HG03025 (cell line): Measurements from ENCODE around the gene ACSL6.

Experiments used
- ATAC-seq: cut with Tn5 transposase; IDR thresholded peaks from one replicate; pipeline ENCODE4 v1.9.1; 2021; ENCODE audit warnings: mild to moderate bottlenecking, moderate library complexity; ENCODE audit not compliant: unreplicated experiment, low FRiP score

The ACSL6 gene

GRCh38 chr5:132001647-132002561 lies 9.6 kb downstream of the ACSL6 start:
- ATAC-seq = no peak

GRCh38 chr5:132000677-132001453 lies 10.6 kb downstream of the ACSL6 start:
- ATAC-seq = no peak

GRCh38 chr5:132000241-132000490 lies 11.3 kb downstream of the ACSL6 start:
- no peak for ATAC-seq

DNA sequence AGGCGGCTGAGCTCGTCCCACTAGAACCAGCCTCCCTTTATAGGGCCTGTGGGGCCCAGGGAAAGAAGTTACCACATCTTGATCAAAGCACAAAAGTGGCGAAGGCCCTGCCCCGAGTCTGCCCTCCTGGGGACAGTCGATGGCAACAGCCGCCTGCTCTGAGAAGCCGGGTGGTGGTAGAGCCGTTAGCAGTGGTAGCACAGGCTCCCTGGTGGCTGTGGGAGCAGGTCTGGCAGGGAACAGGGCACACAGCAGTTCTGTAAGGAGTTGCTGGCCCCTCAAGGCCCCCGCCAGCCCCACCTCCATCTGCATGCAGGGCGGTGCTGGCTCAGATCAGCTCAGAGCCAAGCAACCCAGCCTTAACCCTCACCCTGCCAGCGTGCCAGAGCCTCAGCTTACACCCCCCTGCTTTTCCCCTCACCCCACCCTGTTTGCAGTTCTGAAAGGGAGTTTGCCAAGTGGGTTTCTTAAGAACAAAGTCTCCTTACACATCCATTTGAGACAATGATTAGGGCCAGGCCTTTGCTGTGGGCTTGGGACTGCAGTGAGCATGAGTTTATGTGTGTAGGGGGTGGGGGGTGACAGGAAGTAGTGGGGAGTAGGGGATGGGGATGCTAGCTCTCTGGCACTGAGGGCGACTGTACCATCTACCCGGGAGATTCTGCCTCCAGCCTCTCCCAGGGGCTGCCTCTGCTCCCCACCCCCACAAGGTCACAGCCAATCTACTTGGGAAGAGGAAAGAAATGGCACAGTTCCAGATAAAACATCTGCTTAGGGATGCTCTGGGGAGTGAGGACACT lies 11.8 kb downstream of the ACSL6 start:
- no peak for ATAC-seq

DNA sequence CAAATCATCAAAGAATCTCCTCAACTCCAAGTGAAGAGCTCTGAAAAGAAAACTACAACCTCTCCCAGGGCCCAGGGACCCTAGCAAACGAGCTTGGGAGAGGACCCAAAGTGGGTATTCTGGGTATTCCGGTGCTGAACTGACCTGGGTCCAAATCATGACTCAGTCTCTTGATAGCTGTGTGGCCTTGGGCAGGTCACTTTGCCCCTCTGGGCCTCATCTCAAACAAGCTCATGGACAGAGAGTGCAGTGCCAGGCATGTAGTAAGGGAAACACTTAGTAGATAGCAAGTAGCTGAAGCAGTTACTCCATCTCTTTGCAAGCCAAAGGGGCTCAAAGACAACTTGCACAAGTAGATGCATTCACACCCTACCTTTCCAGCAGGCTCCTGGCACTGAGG lies 12.4 kb downstream of the ACSL6 start:
- ATAC-seq = no peak

DNA sequence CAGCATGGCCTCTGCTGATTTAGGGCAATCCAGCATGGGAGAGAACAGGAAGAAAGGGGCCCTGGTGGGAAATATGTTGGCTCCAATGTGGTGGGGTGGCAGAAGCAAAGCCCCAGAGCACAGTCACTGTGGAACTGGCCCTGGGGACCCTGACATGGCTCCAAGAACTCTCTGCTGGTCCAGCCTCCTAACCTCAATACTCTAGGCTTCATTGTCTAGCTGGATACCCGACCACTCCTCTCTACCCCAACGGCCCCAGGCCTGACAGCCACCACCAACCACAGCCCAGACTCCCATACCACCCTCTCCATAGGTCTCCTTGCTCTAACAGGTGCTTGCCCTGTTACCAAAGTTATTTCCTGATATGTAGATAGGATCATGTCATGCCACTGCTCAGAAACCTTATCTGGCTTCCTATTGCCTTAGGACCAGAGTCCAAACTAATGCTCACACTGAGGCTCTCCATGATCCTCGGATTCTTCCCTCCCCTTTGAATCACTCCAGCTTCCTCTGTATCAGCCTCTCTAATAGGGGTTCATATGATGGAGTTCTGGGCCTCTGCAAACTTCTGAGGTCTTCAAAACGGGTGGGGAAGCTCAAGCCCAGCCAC lies 12.9 kb downstream of the ACSL6 start:
- ATAC-seq = no peak

DNA sequence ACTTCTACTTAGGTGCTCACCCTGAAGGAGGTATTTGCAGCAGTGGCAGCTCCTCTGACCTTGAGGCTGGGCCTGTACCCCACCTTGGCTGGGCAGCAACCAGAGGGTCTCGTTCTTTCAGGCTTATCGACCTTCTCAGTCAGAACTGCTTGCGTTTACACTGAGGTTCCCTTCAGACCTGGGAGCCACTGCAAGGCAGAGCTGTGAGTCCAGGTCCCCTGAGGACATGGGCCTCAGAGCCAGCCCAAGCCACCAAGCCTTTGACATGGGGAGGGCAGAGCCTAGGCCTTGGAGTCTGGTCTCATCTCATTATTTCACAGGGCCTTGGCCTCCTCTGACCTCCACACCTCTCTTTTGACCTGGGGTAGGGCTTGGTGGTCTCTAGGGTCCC lies 13.7 kb downstream of the ACSL6 start:
- ATAC-seq = no peak

- ATAC-seq = no peak
These were observed 14.3 kb downstream of the ACSL6 start for GRCh38 chr5:131997026-131997726.

GRCh38 chr5:131996210-131997025 lies 15.0 kb downstream of the ACSL6 start:
- ATAC-seq = no peak

- ATAC-seq = no peak
These were observed 16.8 kb downstream of the ACSL6 start for GRCh38 chr5:131994533-131995226.

DNA sequence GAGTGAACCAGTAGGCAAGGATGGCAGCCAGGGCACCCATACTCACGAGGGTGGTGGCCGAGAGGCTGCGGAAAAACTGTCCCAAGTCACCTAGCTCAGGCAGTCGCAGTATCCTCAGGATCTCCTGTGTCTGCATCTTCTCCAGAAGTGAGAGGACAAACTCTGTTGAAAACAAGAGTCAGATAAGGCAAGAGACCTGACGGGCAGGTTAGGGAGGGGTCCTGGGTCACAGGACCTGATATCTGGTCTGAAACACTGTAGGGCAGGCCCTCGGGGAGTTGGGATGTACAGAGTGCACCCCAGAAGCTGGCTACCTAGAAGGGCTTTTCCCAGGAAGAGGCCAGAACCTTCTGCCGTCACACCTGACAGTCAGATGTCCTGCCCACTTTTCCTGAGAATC lies 17.4 kb downstream of the ACSL6 start:
- ATAC-seq = no peak

DNA sequence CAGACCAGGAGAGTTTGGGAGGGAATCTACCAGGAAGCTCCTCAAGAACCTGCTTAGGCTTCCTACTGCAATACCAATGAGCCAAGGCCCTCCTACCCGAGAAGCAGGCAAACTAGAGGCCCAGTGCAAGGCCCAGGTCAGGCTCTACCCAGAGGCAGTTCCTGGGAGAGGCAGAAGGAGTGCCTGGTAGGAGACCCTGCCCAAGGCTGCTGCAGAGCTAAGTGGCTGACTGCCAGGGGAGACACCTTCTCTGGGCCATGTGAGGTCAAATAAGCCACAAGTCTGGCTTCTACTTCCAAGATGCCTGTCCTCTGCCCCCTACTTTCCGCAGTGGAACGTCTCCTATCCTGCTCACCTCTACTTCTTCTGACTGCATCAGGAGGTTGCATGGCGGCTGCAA lies 17.8 kb downstream of the ACSL6 start:
- no peak for ATAC-seq

DNA sequence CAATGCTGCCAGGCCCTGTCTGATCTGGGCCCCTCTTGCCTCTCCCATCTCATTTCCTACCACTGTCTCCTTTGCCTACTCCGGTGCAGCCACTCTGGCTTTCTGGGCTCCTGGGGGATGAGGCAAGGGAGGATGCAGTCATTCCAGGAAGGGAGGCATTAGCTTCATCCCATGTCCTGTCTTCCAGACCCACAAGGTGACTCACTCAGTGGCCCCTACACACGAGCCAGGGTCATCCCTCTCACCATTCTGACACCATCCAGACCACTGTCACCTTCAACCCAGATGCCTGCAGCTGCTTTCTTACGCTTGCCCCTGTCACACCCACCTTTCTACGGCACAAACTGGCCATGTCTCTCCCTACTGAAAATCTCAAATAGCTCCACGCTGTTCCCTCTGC lies 19.1 kb downstream of the ACSL6 start:
- no peak for ATAC-seq

- ATAC-seq = no peak
These were observed 19.7 kb downstream of the ACSL6 start for GRCh38 chr5:131991593-131992324.

GRCh38 chr5:131990716-131991115 lies 20.7 kb downstream of the ACSL6 start:
- ATAC-seq = no peak

DNA sequence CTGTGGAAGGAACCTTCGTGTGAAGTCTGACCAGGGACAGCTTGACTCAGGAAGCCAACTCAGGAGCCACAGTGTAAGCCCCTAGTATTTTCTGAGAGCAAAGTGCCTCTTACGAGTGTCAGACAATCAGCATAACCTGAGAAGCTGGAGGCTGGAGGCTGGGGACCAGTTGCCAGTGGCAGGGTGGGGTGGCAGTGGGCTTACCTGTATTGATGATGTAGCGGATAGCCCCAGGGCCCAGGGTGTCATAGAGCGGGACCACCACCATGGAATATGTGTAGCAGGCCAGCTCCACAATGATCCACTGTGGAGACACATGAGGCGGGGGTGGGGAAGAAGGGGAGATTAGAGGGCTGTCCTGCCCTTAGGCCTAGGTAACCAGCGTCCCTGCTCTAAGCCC lies 22.9 kb downstream of the ACSL6 start:
- ATAC-seq = no peak

GRCh38 chr5:131987251-131987650 lies 24.2 kb downstream of the ACSL6 start:
- ATAC-seq = no peak
